ENCODE results near the gene TTC24.
"Not testable (repeated sequence)": the region's sequence is repeated elsewhere in the genome, so short reads cannot be mapped to it uniquely, and the experiment has no call there.

Gene TTC24

GRCh38 chr1:156608981-156609380 is 29.5 kb downstream of the TTC24 start:
- peak; percentile 41 for DNase-seq (ENCODE audit: low read depth)

- not testable (repeated sequence) for DNase-seq (ENCODE audit: low read depth)
Observed at GRCh38 chr1:156610072-156610471, 30.5 kb downstream of the TTC24 start.

DNA sequence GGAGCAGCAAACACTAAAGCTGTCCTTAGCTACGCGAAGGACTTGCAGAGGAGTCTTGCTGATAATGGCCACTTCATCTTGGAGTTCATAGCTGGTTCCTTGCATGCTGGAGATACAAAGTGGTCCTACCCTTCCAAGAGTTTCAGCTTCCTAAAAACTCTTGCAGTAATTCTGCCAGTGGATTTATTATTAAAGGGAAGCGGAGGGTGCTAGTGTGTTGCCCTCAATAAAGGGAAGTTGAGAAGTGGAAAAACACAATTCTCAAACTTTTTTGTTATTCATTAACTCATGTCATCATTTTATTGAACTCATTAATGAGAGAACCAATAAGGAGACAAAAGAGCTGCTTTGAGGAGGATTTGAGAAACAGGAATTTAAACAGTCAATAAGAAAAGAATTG is 33.1 kb downstream of the TTC24 start:
- no peak for DNase-seq (ENCODE audit: low read depth)

DNA sequence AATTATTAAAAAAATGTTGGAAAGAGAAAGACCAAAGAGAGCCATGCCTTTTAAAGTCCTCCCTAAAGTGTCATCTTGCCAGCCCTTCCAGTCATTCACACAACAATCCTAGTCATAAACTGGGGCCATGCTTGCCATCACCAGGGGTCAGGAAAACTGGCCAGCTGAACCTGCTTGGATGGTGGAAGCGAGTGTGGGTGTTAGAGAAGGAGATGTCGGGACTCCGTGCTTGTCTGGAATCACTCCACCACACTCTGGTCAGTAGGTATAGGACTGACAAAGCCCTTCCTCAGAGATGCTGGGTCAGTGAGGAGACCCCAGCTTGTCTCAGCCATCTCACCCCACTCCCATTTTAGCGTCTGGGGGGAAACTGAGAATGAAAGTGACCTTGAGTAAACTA is 36.4 kb downstream of the TTC24 start:
- DNase-seq (ENCODE audit: low read depth): no peak

GRCh38 chr1:156616463-156616862 is 36.9 kb downstream of the TTC24 start:
- no peak for DNase-seq (ENCODE audit: low read depth)

GRCh38 chr1:156618853-156619581 is 39.5 kb downstream of the TTC24 start, which contains the start of gene HAPLN2:
Gene HAPLN2, plus strand, starts transcription at chr1:156619415. Its CDS starts 4,076 bp downstream, at chr1:156623491.
- no peak for DNase-seq (ENCODE audit: low read depth)

DNA sequence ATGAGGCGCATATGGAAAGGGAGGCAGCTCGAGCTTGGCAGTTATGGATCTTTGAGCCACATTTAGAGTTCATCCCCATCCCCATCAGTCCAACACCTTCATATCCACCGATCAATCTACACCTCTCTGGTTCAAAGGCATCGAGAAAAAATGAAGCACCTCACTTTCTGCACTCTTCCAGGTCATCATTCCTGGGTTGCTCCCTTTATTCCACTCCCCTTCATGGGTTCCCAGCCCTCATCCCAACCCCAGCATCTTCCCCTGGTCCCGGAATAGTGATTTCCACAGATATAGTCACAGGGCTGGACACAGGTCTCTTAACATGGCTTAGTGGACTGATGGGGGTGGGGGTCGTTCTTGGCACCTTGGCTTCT is 40.0 kb downstream of the TTC24 start:
- no peak for DNase-seq (ENCODE audit: low read depth)

GRCh38 chr1:156622581-156623297 is 43.2 kb downstream of the TTC24 start:
- DNase-seq (ENCODE audit: low read depth): no peak

DNA sequence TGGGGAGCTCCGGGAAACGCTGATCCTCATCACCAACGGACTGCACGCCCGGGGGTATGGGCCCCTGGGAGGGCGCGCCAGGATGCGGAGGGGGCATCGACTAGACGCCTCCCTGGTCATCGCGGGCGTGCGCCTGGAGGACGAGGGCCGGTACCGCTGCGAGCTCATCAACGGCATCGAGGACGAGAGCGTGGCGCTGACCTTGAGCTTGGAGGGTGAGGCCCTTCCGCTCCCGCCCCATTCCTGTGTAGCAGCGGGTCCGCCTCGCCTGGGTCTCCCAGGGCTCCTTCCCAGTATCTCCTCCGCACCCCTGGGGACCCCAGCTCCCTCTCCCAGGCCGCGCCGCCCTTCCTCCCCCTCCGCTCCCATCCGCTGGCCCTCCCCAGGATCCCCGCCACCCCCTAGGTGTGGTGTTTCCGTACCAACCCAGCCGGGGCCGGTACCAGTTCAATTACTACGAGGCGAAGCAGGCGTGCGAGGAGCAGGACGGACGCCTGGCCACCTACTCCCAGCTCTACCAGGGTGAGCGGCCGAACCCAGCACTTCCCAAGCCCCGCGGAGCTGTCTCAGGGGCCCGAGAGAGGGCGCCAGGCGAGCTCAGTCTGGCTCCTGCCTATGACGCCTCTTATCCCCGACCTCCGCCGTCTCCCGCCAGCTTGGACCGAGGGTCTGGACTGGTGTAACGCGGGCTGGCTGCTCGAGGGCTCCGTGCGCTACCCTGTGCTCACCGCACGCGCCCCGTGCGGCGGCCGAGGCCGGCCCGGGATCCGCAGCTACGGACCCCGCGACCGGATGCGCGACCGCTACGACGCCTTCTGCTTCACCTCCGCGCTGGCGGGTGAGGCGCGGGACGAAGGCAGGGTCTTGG is 44.7 kb downstream of the TTC24 start:
- DNase-seq (ENCODE audit: low read depth): peak; percentile 16

- DNase-seq (ENCODE audit: low read depth): no peak
Observed at GRCh38 chr1:156624814-156625435, 45.4 kb downstream of the TTC24 start.

DNA sequence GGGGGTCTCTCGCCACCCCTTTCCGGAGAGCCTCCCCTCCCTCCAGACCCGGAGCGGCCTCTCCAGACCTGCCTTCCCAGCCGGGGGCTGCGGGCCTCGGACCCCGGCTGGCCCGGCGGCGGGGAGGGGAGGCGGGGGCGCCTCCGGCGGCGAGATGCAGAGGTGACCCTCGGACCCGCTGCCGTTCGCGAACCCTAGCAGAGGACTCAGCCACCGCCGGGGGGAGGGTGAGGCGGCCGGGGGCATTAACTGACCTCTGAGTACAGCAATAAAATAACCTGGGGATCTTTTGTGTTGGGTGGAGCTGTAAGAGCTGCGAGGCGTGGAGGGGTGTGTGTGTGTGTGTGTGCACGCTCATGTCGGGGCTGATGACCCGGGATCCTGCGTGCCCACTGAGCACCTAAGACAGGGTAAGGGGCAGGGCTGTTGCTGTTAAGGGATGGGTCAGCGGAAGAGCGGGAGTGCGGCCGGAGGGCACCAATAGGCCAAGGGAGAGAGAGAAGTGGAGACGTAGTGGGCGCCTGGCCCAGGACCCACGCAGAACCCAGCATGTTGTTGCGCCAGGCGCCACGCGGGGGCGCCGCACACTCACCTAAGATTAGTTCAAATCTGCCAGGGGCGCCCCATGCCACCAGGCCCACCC is 46.0 kb downstream of the TTC24 start:
- peak; percentile 54 for DNase-seq (ENCODE audit: low read depth)

DNA sequence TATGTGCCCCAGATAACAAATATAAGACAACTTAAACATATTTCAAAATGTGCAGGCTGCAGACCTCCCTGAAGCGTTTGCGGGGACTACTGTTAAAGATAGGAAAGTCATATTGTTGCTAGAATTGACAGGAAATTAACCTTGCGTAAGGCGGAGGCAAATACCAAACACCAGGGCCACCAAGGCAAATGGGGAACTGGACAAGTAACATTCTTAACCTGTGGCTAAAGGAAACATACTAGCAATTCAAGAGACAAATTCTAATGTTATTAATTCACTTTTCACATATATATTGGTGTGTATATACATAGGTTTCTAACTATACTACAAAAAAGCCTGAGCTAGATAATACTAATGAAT is 46.5 kb downstream of the TTC24 start:
- no peak for DNase-seq (ENCODE audit: low read depth)

- DNase-seq (ENCODE audit: low read depth): no peak
Observed at GRCh38 chr1:156627313-156627880, 47.9 kb downstream of the TTC24 start.

- no peak for DNase-seq (ENCODE audit: low read depth)
Observed at GRCh38 chr1:156629823-156630449, 50.4 kb downstream of the TTC24 start.

- DNase-seq (ENCODE audit: low read depth): not testable (repeated sequence)
Observed at GRCh38 chr1:156631152-156631551, 51.6 kb downstream of the TTC24 start.

DNA sequence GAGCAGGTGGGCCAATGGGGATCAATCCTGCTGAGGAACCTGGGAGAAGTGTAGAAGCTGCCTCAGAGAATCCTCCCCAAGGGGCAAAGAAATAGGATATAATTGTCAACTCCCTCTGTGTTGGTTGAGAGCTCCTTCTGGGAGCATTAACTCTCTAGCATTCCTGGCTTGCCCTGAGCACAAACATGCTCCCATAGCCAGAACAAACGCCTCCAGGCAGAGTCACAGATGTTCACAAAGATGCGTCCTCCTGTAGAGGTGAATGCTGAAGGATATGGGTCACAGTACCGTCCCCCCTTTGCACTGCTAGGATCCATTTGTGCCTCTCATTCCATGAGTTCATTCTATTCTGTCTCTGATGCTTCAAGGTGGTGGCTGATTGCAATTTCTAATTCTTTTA is 52.8 kb downstream of the TTC24 start:
- DNase-seq (ENCODE audit: low read depth): no peak

Data from activated gamma-delta T cell treated with anti-CD3 and anti-CD28 coated beads, Interleukin-2, amount 50 U/mL, for 16 hours (primary cell).